HG02970 (cell line): ENCODE measurements around the gene PCMT1.
"Not testable (repeated sequence)": the region's sequence is repeated elsewhere in the genome, so short reads cannot be mapped to it uniquely, and the experiment has no call there.

ENCODE experiments used
- ATAC-seq: cut with Tn5 transposase; IDR thresholded peaks from one replicate; pipeline ENCODE4 v1.9.1; 2021; ENCODE audit warnings: mild to moderate bottlenecking, moderate library complexity, moderate number of reproducible peaks; ENCODE audit not compliant: unreplicated experiment, low FRiP score

PCMT1 gene

GRCh38 chr6:149749594-149750135, at the start of gene PCMT1:
TSS of gene PCMT1 (plus strand) at chr6:149749741. CDS start at chr6:149749902, 161 bp downstream.
- ATAC-seq, result peak; percentile 88

GRCh38 chr6:149701714-149702113, 47.8 kb upstream of the PCMT1 start:
- no peak for ATAC-seq

GRCh38 chr6:149711711-149712110, 37.8 kb upstream of the PCMT1 start:
- no peak for ATAC-seq

- no peak for ATAC-seq
Measured at GRCh38 chr6:149714442-149714841, 35.1 kb upstream of the PCMT1 start.

- no peak for ATAC-seq
Measured at GRCh38 chr6:149716181-149716963, 33.2 kb upstream of the PCMT1 start.

- peak; percentile 3 for ATAC-seq
Measured at GRCh38 chr6:149717255-149717587, 32.3 kb upstream of the PCMT1 start.

- ATAC-seq, result peak; percentile 76
Measured at GRCh38 chr6:149717588-149718458, 31.7 kb upstream of the PCMT1 start, which contains the start of gene LATS1. TSS of gene LATS1 (minus strand) at chr6:149718101. CDS start at chr6:149702126, 15,975 bp downstream.

- ATAC-seq, result no peak
Measured at GRCh38 chr6:149719531-149719930, 30.0 kb upstream of the PCMT1 start.

- ATAC-seq, result no peak
Measured at GRCh38 chr6:149723262-149723661, 26.3 kb upstream of the PCMT1 start.

- ATAC-seq, result no peak
Measured at GRCh38 chr6:149723771-149724417, 25.6 kb upstream of the PCMT1 start.

- no peak for ATAC-seq
Measured at GRCh38 chr6:149725785-149726184, 23.8 kb upstream of the PCMT1 start.

- no peak for ATAC-seq
Measured at GRCh38 chr6:149727793-149728498, 21.6 kb upstream of the PCMT1 start.

- no peak for ATAC-seq
Measured at GRCh38 chr6:149728499-149729234, 20.9 kb upstream of the PCMT1 start.

GRCh38 chr6:149729824-149730223, 19.7 kb upstream of the PCMT1 start:
- ATAC-seq, result no peak

GRCh38 chr6:149733089-149733720, 16.3 kb upstream of the PCMT1 start:
- ATAC-seq, result no peak

- ATAC-seq, result no peak
Measured at GRCh38 chr6:149734915-149735314, 14.6 kb upstream of the PCMT1 start.

GRCh38 chr6:149745252-149745651, 4.3 kb upstream of the PCMT1 start:
- not testable (repeated sequence) for ATAC-seq

- peak; percentile 37 for ATAC-seq
Measured at GRCh38 chr6:149746147-149746946, 3.2 kb upstream of the PCMT1 start, which contains the start of gene NUP43. TSS of gene NUP43 (minus strand) at chr6:149746529. CDS start at chr6:149746495, 34 bp downstream.
